ENCODE data around the gene PCDH8.

DNA sequence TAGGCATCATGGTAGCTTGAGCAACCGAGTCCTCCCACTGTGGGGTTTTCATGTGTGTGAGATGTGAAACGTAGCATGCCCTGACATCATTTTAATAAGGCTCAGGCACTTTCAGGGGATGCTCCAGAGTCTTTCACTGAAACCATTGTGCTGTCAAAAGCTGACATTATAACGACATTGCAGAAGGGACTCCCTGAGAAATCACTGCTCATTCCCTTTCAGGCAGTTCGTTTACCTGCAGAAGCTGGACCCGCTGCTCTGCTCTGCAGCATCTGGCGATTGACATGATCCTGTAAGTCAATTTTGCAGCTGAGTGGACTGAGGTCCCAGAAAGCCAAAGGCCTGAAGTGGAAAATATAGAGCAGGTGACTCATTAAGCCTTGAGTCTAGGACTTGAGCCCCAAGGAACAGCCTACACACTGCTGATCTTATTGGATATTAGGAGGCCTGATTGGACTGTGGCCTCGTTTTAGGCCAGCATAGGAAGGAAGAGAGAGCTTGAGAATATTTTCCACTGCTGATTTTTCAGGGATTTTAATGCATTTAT, 54.9 kb downstream of the PCDH8 start:
- TF ChIP-seq HDAC6 (IDR thresholded peaks at IDR 0.05; ENCODE audit: low read depth, low read length) (no peak), YEATS4 (CRISPR knock-in tag; IDR thresholded peaks at IDR 0.05; ENCODE audit: borderline replicate concordance) (no peak), ZNF720 (CRISPR knock-in tag; IDR thresholded peaks at IDR 0.05) (no peak)
